ENCODE measurements around the gene WDR36. TPM values are rescaled to one million over a fixed set of nuclear protein-coding genes. Genes with fewer than 3 reads are reported as not detected.

WDR36 gene
- total RNA-seq, 2 experiments from 2014 or later = 79.7 to 80.7 TPM

DNA sequence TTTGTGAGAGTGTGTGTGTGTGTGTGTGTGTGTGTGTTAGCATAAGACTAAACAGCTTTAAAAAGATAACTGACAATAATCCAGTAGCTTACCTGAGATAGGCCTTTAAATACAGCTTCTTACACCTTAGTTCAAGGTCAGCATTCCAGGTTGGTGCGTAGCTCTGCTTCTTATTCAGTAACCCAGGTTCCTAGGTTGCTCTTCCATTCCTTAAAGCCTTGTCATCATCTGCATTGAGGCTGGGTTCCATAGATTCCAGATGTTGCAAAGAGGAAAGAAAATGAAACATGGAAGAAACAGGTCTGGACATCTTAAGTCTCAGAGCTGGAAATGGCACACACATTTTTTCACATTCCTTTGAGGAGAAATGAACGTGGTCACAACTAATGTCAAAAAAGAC, 78.1 kb downstream of the WDR36 start:
- Mint-ChIP-seq H3K4me3 (no peak overlapping the region), H3K27ac (no peak overlapping the region), H3K4me1 (peaks cover 2% of the 10 kb centered on the region), H3K27me3 (no peaks in the 10 kb centered on the region), H3K36me3 (no peaks in the 10 kb centered on the region), H3K9me3 (no peaks in the 10 kb centered on the region)
- no peak for DNase-seq

- H3K27me3 Mint-ChIP-seq = no peaks in the 10 kb centered on the region
- DNase-seq = no peak
- no peaks in the 10 kb centered on the region for H3K36me3 Mint-ChIP-seq
- H3K9me3 Mint-ChIP-seq = no peaks in the 10 kb centered on the region
- no peak overlapping the region for H3K27ac Mint-ChIP-seq
- peaks cover 2% of the 10 kb centered on the region for H3K4me1 Mint-ChIP-seq
- H3K4me3 Mint-ChIP-seq = no peak overlapping the region
Measured at GRCh38 chr5:111172504-111172903, 80.4 kb downstream of the WDR36 start.

GRCh38 chr5:111173476-111173875, 81.3 kb downstream of the WDR36 start:
- no peak for DNase-seq
- no peaks in the 10 kb centered on the region for H3K4me1 Mint-ChIP-seq

More at GRCh38 chr5:111173476-111173875, 81.3 kb downstream of the WDR36 start:
- H3K27me3 Mint-ChIP-seq = no peaks in the 10 kb centered on the region
- no peak overlapping the region for H3K27ac Mint-ChIP-seq
- H3K9me3 Mint-ChIP-seq = peaks cover 3% of the 10 kb centered on the region
- no peak overlapping the region for H3K4me3 Mint-ChIP-seq
- H3K36me3 Mint-ChIP-seq = no peaks in the 10 kb centered on the region

Other genes starting within 250 kb of the WDR36 start
- 1 to 10 TPM in 1 of 2 experiments, under 1 TPM in 1; 0.99 to 1.1 TPM for gene TSLP, start 20.6 kb upstream of the WDR36 start, total RNA-seq
- 10 to 100 TPM; 66.6 to 68.0 TPM for gene CAMK4, start 132.0 kb downstream of the WDR36 start, total RNA-seq